ENCODE measurements around the gene KRTAP6-2.

GRCh38 chr21:30563630-30564029 lies 35.1 kb downstream of the KRTAP6-2 start:
- TF ChIP-seq, protein P1, sequence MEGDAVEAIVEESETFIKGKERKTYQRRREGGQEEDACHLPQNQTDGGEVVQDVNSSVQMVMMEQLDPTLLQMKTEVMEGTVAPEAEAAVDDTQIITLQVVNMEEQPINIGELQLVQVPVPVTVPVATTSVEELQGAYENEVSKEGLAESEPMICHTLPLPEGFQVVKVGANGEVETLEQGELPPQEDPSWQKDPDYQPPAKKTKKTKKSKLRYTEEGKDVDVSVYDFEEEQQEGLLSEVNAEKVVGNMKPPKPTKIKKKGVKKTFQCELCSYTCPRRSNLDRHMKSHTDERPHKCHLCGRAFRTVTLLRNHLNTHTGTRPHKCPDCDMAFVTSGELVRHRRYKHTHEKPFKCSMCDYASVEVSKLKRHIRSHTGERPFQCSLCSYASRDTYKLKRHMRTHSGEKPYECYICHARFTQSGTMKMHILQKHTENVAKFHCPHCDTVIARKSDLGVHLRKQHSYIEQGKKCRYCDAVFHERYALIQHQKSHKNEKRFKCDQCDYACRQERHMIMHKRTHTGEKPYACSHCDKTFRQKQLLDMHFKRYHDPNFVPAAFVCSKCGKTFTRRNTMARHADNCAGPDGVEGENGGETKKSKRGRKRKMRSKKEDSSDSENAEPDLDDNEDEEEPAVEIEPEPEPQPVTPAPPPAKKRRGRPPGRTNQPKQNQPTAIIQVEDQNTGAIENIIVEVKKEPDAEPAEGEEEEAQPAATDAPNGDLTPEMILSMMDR (IDR thresholded peaks at IDR 0.05): no peak
- TF ChIP-seq POLR2A (IDR thresholded peaks at IDR 0.05): no peak

Measured in vagina (tissue), 2 donors.